Right lobe of liver (tissue), 6 donors: ENCODE measurements around the gene CEP112. TPM values are rescaled to one million over a fixed set of nuclear protein-coding genes. Genes with fewer than 3 reads are reported as not detected.
"Not testable (repeated sequence)": the region's sequence is repeated elsewhere in the genome, so short reads cannot be mapped to it uniquely, and the experiment has no call there.

Source experiments
- ATAC-seq, 4 donors: fragments of 200-7000 bp; cut with Tn5 transposase; one replicate each; pipeline ENCODE4 v1.9.1; 2020; ENCODE audit warnings: mild to moderate bottlenecking in 4 of 4, moderate library complexity in 4 of 4
- DNase-seq, 3 donors: peaks; one replicate each; pipeline ENCODE4 v3.0.0-alpha.2; 2020
- H3K27ac ChIP-seq, 3 donors: fragments of 200-600 bp; one replicate each; pipeline ENCODE4 v1.8.0; 2022
- H3K27me3 ChIP-seq, 2 donors: fragments of 200-600 bp; one replicate each; pipeline ENCODE4 v1.8.0; 2022
- H3K36me3 ChIP-seq, 4 donors: fragments of 200-600 bp; sonication (generic) in 1 of 4; one replicate each; pipeline versions ENCODE4 v1.5.1 to v1.8.0; 2017 to 2022; ENCODE audit warnings: control low read depth in 1 of 4
- H3K4me1 ChIP-seq, 4 donors: fragments of 200-600 bp; sonication (generic) in 1 of 4; one replicate each; pipeline versions ENCODE4 v1.5.1 to v1.8.0; 2017 to 2022; ENCODE audit warnings: control low read depth in 1 of 4
- H3K4me3 ChIP-seq, 3 donors: fragments of 200-600 bp; one replicate each; pipeline ENCODE4 v1.8.0; 2022
- H3K9me3 ChIP-seq, 4 donors: fragments of 200-600 bp; sonication (generic) in 1 of 4; one replicate each; pipeline versions ENCODE4 v1.5.1 to v1.8.0; 2017 to 2022; ENCODE audit warnings: control low read depth in 1 of 4
- CTCF ChIP-seq, 4 donors: fragments of 200-600 bp in 3 of 4; fragments of 450-650 bp in 1 of 4; IDR thresholded peaks; one replicate each; pipeline versions ENCODE4 v1.5.1 to v1.8.0; 2016 to 2022; ENCODE audit warnings: antibody characterized with exemption in 4 of 4, mild to moderate bottlenecking in 2 of 4
- POLR2A ChIP-seq: fragments of 450-650 bp; IDR thresholded peaks from one replicate; pipeline ENCODE4 v1.6.1; 2017; ENCODE audit warnings: antibody characterized with exemption, mild to moderate bottlenecking
- WGBS: methylation state at CpG from one replicate; pipeline ENCODE4 v1.1.6; 2018; ENCODE audit warnings: low coverage, low lambda C conversion rate; ENCODE audit not compliant: insufficient coverage; ENCODE audit errors: missing lambda C conversion rate; 5-methylcytosine and 5-hydroxymethylcytosine counted together
- intact Hi-C, 2 donors: fragments of 100-400 bp; cut with DNase I; formaldehyde crosslinking; loops; one replicate each; pipeline versions ENCODE4 v1.11.2 to v1.14.1; 2022
- total RNA-seq, 6 experiments: library from RNA; depleted of rRNA in 2 of 6; stranded (reverse); fragments of >200 nt in 2 of 6; fragmentation: NEBNext Ultra II Directional in 3 of 6; extraction: Animal tissue kit (Norgen Biotek cat#: 25700) in 3 of 6; gene quantifications; one replicate each; pipeline versions ENCODE4 v1.1.0 to v1.2.4, GENCODE V29; 2016 to 2023
- donor health status: DM: no; HTN: yes; CAD: no.
- donor health status: DM: no; HTN: no; CAD: no.
- donor health status: DM: no; HTN: no; CAD: no.
- donor health status: DM: no; HTN: yes; CAD: no.
- donor health status: DM: no; HTN: yes; CAD: no.

CEP112 gene
- total RNA-seq, 6 experiments from 2014 or later = 2.2 to 4.6 (median 3.9) TPM

GRCh38 chr17:65688307-65688706 is 503.6 kb downstream of the CEP112 start:
- Histone ChIP-seq H3K27me3 (no peaks in the 10 kb centered on the region), H3K4me1 (no peaks in the 10 kb centered on the region), H3K9me3 (no peaks in the 10 kb centered on the region), H3K27ac (no peak overlapping the region), H3K4me3 (no peak overlapping the region), H3K36me3 (no peaks in the 10 kb centered on the region)
- ATAC-seq (no peak), DNase-seq (no peak)
- WGBS = 100% methylated on average over 2 of the region's 2 CpGs
- TF ChIP-seq POLR2A = no peak
- intact Hi-C loops = no loop called here

- Histone ChIP-seq H3K9me3 (no peaks in the 10 kb centered on the region), H3K36me3 (no peaks in the 10 kb centered on the region), H3K27ac (no peak overlapping the region), H3K4me3 (no peak overlapping the region), H3K27me3 (no peaks in the 10 kb centered on the region), H3K4me1 (no peaks in the 10 kb centered on the region)
- intact Hi-C loops = no loop called here
- ATAC-seq = no peak
- WGBS = 70% methylated on average over 1 of the region's 1 CpG
- no peak for TF ChIP-seq CTCF (IDR thresholded peaks at IDR 0.05)
- TF ChIP-seq POLR2A = no peak
- DNase-seq = no peak
Measured at GRCh38 chr17:65685110-65685509, 506.8 kb downstream of the CEP112 start.

GRCh38 chr17:65684631-65685030 is 507.3 kb downstream of the CEP112 start:
- ATAC-seq (no peak), DNase-seq (no peak)
- TF ChIP-seq CTCF (IDR thresholded peaks at IDR 0.05) = no peak
- TF ChIP-seq POLR2A = no peak
- WGBS = 73% methylated on average over 4 of the region's 4 CpGs
- no peak overlapping the region for H3K27ac ChIP-seq
- no peaks in the 10 kb centered on the region for H3K4me1 ChIP-seq
- no peaks in the 10 kb centered on the region for H3K9me3 ChIP-seq
- intact Hi-C loops = no loop called here
- H3K27me3 ChIP-seq = no peaks in the 10 kb centered on the region
- no peak overlapping the region for H3K4me3 ChIP-seq
- no peaks in the 10 kb centered on the region for H3K36me3 ChIP-seq

- 80% methylated on average over 3 of the region's 7 CpGs for WGBS
- Histone ChIP-seq H3K27me3 (no peaks in the 10 kb centered on the region), H3K9me3 (no peaks in the 10 kb centered on the region), H3K36me3 (no peaks in the 10 kb centered on the region), H3K27ac (no peak overlapping the region), H3K4me3 (no peak overlapping the region), H3K4me1 (no peaks in the 10 kb centered on the region)
- no peak for ATAC-seq
- TF ChIP-seq CTCF (IDR thresholded peaks at IDR 0.05) (no peak), POLR2A (no peak)
- intact Hi-C loops = no loop called here
- no peak for DNase-seq
Measured at GRCh38 chr17:65683428-65683827, 508.5 kb downstream of the CEP112 start.

DNA sequence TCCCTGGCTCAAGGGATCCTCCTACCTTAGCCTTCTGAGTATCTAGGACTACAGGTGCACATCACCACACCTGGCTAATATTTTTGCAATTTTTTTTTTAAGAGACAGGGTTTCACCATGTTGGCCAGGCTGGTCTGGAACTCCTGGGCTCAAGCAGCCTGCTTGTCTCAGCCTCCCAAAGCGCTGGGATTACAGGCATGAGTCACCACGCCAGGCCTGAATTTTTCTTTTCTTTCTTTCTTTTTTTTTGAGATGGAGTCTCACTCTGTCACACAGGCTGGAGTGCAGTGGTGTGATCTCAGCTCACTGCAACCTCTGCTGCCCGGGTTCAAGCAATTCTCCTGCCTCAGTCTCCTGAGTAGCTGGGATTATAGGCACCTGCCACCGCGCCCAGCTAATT is 510.2 kb downstream of the CEP112 start:
- DNase-seq, H3K27ac ChIP-seq, intact Hi-C loops, H3K9me3 ChIP-seq, H3K4me1 ChIP-seq, ATAC-seq, H3K27me3 ChIP-seq, H3K36me3 ChIP-seq, H3K4me3 ChIP-seq: not testable (repeated sequence)
- WGBS = 61% methylated on average over 2 of the region's 5 CpGs
